Prostate gland (tissue), 2 donors: Measurements from ENCODE around the gene IRF7. TPM values are rescaled to one million over a fixed set of nuclear protein-coding genes. Genes with fewer than 3 reads are reported as not detected.

ENCODE experiments used
- DNase-seq: peaks from one replicate; pipeline ENCODE4 v3.0.0-alpha.2; 2019; ENCODE audit warnings: low spot score
- H3K27ac ChIP-seq, 2 donors: fragments of 200-600 bp; sonication (generic); 2 replicates each; pipeline ENCODE4 v1.5.1; 2017 to 2019
- H3K27me3 ChIP-seq: fragments of 200-600 bp; sonication (generic); replicated peaks from 2 replicates; pipeline ENCODE4 v1.5.1; 2019; ENCODE audit not compliant: insufficient read depth
- H3K36me3 ChIP-seq, 2 donors: fragments of 200-600 bp; sonication (generic); 1 replicate in 1 of 2; 2 replicates in 1 of 2; pipeline versions ENCODE4 v1.5.1 to v1.8.1; 2017 to 2019
- H3K4me1 ChIP-seq: fragments of 200-600 bp; sonication (generic); replicated peaks from 2 replicates; pipeline ENCODE4 v1.5.1; 2019
- H3K4me3 ChIP-seq, 2 donors: fragments of 200-600 bp; sonication (generic); 2 replicates each; pipeline ENCODE4 v1.5.1; 2017 to 2019
- H3K9me3 ChIP-seq: fragments of 200-600 bp; sonication (generic); 2 replicates; pipeline ENCODE4 v1.5.1; 2017
- CTCF ChIP-seq, 4 experiments: fragments of 200-600 bp in 2 of 4; fragments of 450-650 bp in 2 of 4; sonication (generic) in 2 of 4; IDR thresholded peaks; 1 replicate in 3 of 4; 2 replicates in 1 of 4; pipeline ENCODE4 v1.5.1; 2016 to 2019; ENCODE audit warnings: antibody characterized with exemption in 4 of 4, mild to moderate bottlenecking in 2 of 4, moderate library complexity in 2 of 4
- POLR2A ChIP-seq: fragments of 450-650 bp; IDR thresholded peaks from one replicate; pipeline ENCODE4 v1.6.1; 2016; ENCODE audit warnings: antibody characterized with exemption, mild to moderate bottlenecking
- POLR2AphosphoS5 ChIP-seq: sonication (generic); formaldehyde crosslinking; IDR thresholded peaks from one replicate; pipeline ENCODE4 v1.6.1; 2017; ENCODE audit warnings: antibody characterized with exemption
- WGBS: methylation state at CpG from one replicate; pipeline ENCODE4 v1.1.5; 2018; 5-methylcytosine and 5-hydroxymethylcytosine counted together
- intact Hi-C: fragments of 100-400 bp; cut with DNase I; formaldehyde crosslinking; loops from one replicate; pipeline ENCODE4 v1.14.2; 2022
- total RNA-seq, 2 donors: library from RNA; depleted of rRNA; stranded (reverse); fragments of >200 nt; gene quantifications; one replicate each; pipeline ENCODE4 v1.1.0, GENCODE V29; 2016

The IRF7 gene
- total RNA-seq, 2 donors from 2014 or later: 34.7 to 39.8 TPM

- intact Hi-C loops: no loop called here
- Histone ChIP-seq H3K27me3 (no peaks in the 10 kb centered on the region), H3K9me3 (no peaks in the 10 kb centered on the region), H3K4me3 (peak overlapping the region; percentile 50 to 65), H3K27ac (peak overlapping the region; percentile 77 to 84), H3K4me1 (peaks cover 16% of the 10 kb centered on the region), H3K36me3 (no peaks in the 10 kb centered on the region)
- DNase-seq: no peak
- 18% methylated on average over 31 of the region's 41 CpGs for whole genome bisulfite sequencing
- TF ChIP-seq POLR2AphosphoS5: no peak
- no peak for TF ChIP-seq CTCF (IDR thresholded peaks at IDR 0.05)
- TF ChIP-seq POLR2A: no peak
Observed at GRCh38 chr11:567629-568292, 48.0 kb downstream of the IRF7 start.

- Histone ChIP-seq H3K4me3 (no peak overlapping the region), H3K9me3 (no peaks in the 10 kb centered on the region), H3K4me1 (peaks cover 22% of the 10 kb centered on the region), H3K36me3 (no peaks in the 10 kb centered on the region), H3K27ac (peak overlapping the region; percentile 77 to 84), H3K27me3 (no peaks in the 10 kb centered on the region)
- intact Hi-C loops: no loop called here
- 81% methylated on average over 18 of the region's 18 CpGs for WGBS
- TF ChIP-seq CTCF (IDR thresholded peaks at IDR 0.05): no peak
- no peak for TF ChIP-seq POLR2AphosphoS5
- no peak for TF ChIP-seq POLR2A
- no peak for DNase-seq
Observed at GRCh38 chr11:567011-567628, 48.6 kb downstream of the IRF7 start.

- Histone ChIP-seq H3K4me1 (peaks cover 22% of the 10 kb centered on the region), H3K27ac (peak overlapping the region in 1 of 2 donors; percentile 84)
- intact Hi-C loops: no loop called here
Observed at GRCh38 chr11:565921-566509, 49.7 kb downstream of the IRF7 start.

GRCh38 chr11:563812-564578, 51.8 kb downstream of the IRF7 start:
- TF ChIP-seq POLR2A (peak; percentile 27), CTCF (IDR thresholded peaks at IDR 0.05) (no peak), POLR2AphosphoS5 (peak; percentile 86)
- Histone ChIP-seq H3K9me3 (no peaks in the 10 kb centered on the region), H3K27ac (peak overlapping the region; percentile 71 to 84), H3K4me3 (no peak overlapping the region), H3K36me3 (no peaks in the 10 kb centered on the region), H3K27me3 (no peaks in the 10 kb centered on the region), H3K4me1 (peaks cover 20% of the 10 kb centered on the region)
- peak; percentile 77 for DNase-seq
- 55% methylated on average over 11 of the region's 12 CpGs for WGBS
- intact Hi-C loops: no loop called here

More at GRCh38 chr11:565921-566509, 49.7 kb downstream of the IRF7 start:
- no peaks in the 10 kb centered on the region for H3K9me3 ChIP-seq
- H3K27me3 ChIP-seq: no peaks in the 10 kb centered on the region
- TF ChIP-seq POLR2A: no peak
- no peak for TF ChIP-seq CTCF (IDR thresholded peaks at IDR 0.05)
- no peak for TF ChIP-seq POLR2AphosphoS5
- no peak overlapping the region for H3K4me3 ChIP-seq
- no peak for DNase-seq
- 89% methylated on average over 10 of the region's 12 CpGs for WGBS
- no peaks in the 10 kb centered on the region for H3K36me3 ChIP-seq
